B cell (primary cell): ENCODE results near the gene TNFSF12. TPM values are rescaled to one million over a fixed set of nuclear protein-coding genes. Genes with fewer than 3 reads are reported as not detected.

Source experiments
- ATAC-seq: fragments of 200-7000 bp; cut with Tn5 transposase; one replicate; pipeline ENCODE4 v1.10.0; 2021; ENCODE audit warnings: low read depth, mild to moderate bottlenecking, moderate number of reproducible peaks, moderate library complexity
- CTCF ChIA-PET: fragments of 350-600 bp; sonication (Branson Sonifier 250); formaldehyde crosslinking; loops from one replicate; lab custom pipeline; 2021; ENCODE audit warnings: antibody characterized with exemption, inconsistent platforms; lab: Charles Lee
- POLR2A ChIA-PET: fragments of 350-600 bp; sonication (Branson Sonifier 250); formaldehyde crosslinking; loops from one replicate; lab custom pipeline; 2021; ENCODE audit warnings: antibody characterized with exemption; lab: Charles Lee
- DNase-seq: peaks from one replicate; pipeline ENCODE4 v3.0.0; 2013
- H2AFZ ChIP-seq: 2 replicates; pipeline ENCODE4 v1.6.1; 2012; ENCODE audit warnings: mild to moderate bottlenecking, low read depth, low read length; ENCODE audit not compliant: insufficient read depth, poor library complexity, severe bottlenecking
- H3K27ac ChIP-seq, 2 donors: 1 replicate in 1 of 2; 2 replicates in 1 of 2; pipeline ENCODE4 v1.5.1; 2012 to 2013; ENCODE audit warnings: low read length in 2 of 2, mild to moderate bottlenecking in 2 of 2, moderate library complexity in 1 of 2
- H3K27me3 ChIP-seq, 4 experiments: fragments of 200-600 bp in 1 of 4; sonication (generic) in 1 of 4; replicated peaks in 1 of 4; 1 replicate in 2 of 4; 2 replicates in 2 of 4; pipeline versions ENCODE4 v1.6.1 to v1.7.0; 2013 to 2016; ENCODE audit warnings: low read length in 3 of 4, mild to moderate bottlenecking in 2 of 4, mixed read lengths in 1 of 4, moderate library complexity in 1 of 4; ENCODE audit not compliant: insufficient read depth in 4 of 4, control insufficient read depth in 3 of 4; ENCODE audit errors: control extremely low read depth in 1 of 4
- H3K36me3 ChIP-seq, 2 experiments: replicated peaks in 1 of 2; 1 replicate in 1 of 2; 2 replicates in 1 of 2; pipeline versions ENCODE4 v1.6.1 to v1.7.1; 2013; ENCODE audit warnings: low read length in 1 of 2; ENCODE audit not compliant: insufficient read depth in 2 of 2, control insufficient read depth in 1 of 2; ENCODE audit errors: control extremely low read depth in 1 of 2, extremely low read depth in 1 of 2
- H3K4me1 ChIP-seq, 2 donors: fragments of 200-600 bp in 1 of 2; sonication (generic) in 1 of 2; 1 replicate in 1 of 2; 2 replicates in 1 of 2; pipeline versions ENCODE4 v1.5.1 to v1.6.1; 2013 to 2017; ENCODE audit warnings: low read length in 2 of 2; ENCODE audit not compliant: control insufficient read depth in 2 of 2, insufficient read depth in 2 of 2
- H3K4me2 ChIP-seq: replicated peaks from 2 replicates; pipeline ENCODE3; 2012; ENCODE audit warnings: mild to moderate bottlenecking, low read depth, low read length; ENCODE audit not compliant: poor library complexity, severe bottlenecking
- H3K4me3 ChIP-seq, 5 experiments: fragments of 200-600 bp in 1 of 5; sonication (generic) in 1 of 5; 1 replicate in 3 of 5; 2 replicates in 2 of 5; pipeline versions ENCODE4 v1.5.1 to v1.7.0; 2011 to 2016; ENCODE audit warnings: low read length in 4 of 5, mild to moderate bottlenecking in 4 of 5, low read depth in 2 of 5, control low read depth in 1 of 5, moderate library complexity in 1 of 5; ENCODE audit not compliant: insufficient read depth in 1 of 5; ENCODE audit errors: control extremely low read depth in 1 of 5, extremely low read depth in 1 of 5
- H3K79me2 ChIP-seq: fragments of 200-600 bp; sonication (generic); one replicate; pipeline ENCODE4 v1.6.0; 2016; ENCODE audit warnings: low read length; ENCODE audit not compliant: control insufficient read depth, insufficient read depth
- H3K9ac ChIP-seq: fragments of 200-600 bp; sonication (generic); 2 replicates; pipeline ENCODE4 v1.6.1; 2017; ENCODE audit warnings: mild to moderate bottlenecking, low read length, moderate library complexity
- H3K9me3 ChIP-seq, 3 donors: one replicate each; pipeline versions ENCODE4 v1.6.1 to v1.7.1; 2013; ENCODE audit warnings: low read length in 2 of 3; ENCODE audit not compliant: control insufficient read depth in 2 of 3, insufficient read depth in 1 of 3; ENCODE audit errors: control extremely low read depth in 1 of 3
- H4K20me1 ChIP-seq: 2 replicates; pipeline ENCODE4 v1.6.0; 2012; ENCODE audit warnings: mild to moderate bottlenecking, low read length; ENCODE audit not compliant: insufficient read depth, control insufficient read depth, poor library complexity, severe bottlenecking
- H3K27ac Mint-ChIP-seq: one replicate; pipeline ENCODE4 v1.8.0; 2021; ENCODE audit warnings: mixed read lengths
- H3K27me3 Mint-ChIP-seq: one replicate; pipeline ENCODE4 v1.8.0; 2021; ENCODE audit warnings: mixed read lengths
- H3K4me1 Mint-ChIP-seq: one replicate; pipeline ENCODE4 v1.8.0; 2021; ENCODE audit warnings: mixed read lengths
- H3K4me3 Mint-ChIP-seq: one replicate; pipeline ENCODE4 v1.8.0; 2021; ENCODE audit warnings: mixed read lengths
- H3K9me3 Mint-ChIP-seq: one replicate; pipeline ENCODE4 v1.8.0; 2022; ENCODE audit warnings: mixed read lengths; ENCODE audit not compliant: insufficient read depth
- EZH2 ChIP-seq: IDR thresholded peaks from 2 replicates; pipeline ENCODE4 v1.6.1; 2012; ENCODE audit warnings: borderline replicate concordance, low read depth, mild to moderate bottlenecking, moderate library complexity, low read length; ENCODE audit not compliant: insufficient read depth, poor library complexity, severe bottlenecking
- WGBS: methylation state at CpG from one replicate; pipeline ENCODE4 v1.1.5; 2013; ENCODE audit warnings: missing lambda C conversion rate; ENCODE audit not compliant: insufficient coverage; 5-methylcytosine and 5-hydroxymethylcytosine counted together
- intact Hi-C: fragments of 100-400 bp; cut with micrococcal nuclease; formaldehyde crosslinking; loops from one replicate; pipeline ENCODE4 v1.10.0; 2022
- polyA plus RNA-seq: library from polyadenylated mRNA; depleted of rRNA; stranded (reverse); fragments of >200 nt; gene quantifications from 2 replicates; pipeline ENCODE4 v1.2.3, GENCODE V29; 2012
- total RNA-seq, 2 donors: library from RNA; stranded (reverse); fragments of 120-200 nt in 1 of 2; gene quantifications; 1 replicate in 1 of 2; 2 replicates in 1 of 2; pipeline versions ENCODE4 v1.2.3 to v1.2.4, GENCODE V29; 2013 to 2022
- TF ChIP-seq, protein P1 (sequence below): fragments of 200-600 bp; IDR thresholded peaks from one replicate; pipeline ENCODE4 v1.8.0; 2022; ENCODE audit warnings: antibody characterized with exemption, mild to moderate bottlenecking

Gene TNFSF12
- total and polyA plus RNA-seq, 2 donors (not counting 1 experiment from before 2014, with no cell fraction given), result 40.6 to 53.4 TPM

DNA sequence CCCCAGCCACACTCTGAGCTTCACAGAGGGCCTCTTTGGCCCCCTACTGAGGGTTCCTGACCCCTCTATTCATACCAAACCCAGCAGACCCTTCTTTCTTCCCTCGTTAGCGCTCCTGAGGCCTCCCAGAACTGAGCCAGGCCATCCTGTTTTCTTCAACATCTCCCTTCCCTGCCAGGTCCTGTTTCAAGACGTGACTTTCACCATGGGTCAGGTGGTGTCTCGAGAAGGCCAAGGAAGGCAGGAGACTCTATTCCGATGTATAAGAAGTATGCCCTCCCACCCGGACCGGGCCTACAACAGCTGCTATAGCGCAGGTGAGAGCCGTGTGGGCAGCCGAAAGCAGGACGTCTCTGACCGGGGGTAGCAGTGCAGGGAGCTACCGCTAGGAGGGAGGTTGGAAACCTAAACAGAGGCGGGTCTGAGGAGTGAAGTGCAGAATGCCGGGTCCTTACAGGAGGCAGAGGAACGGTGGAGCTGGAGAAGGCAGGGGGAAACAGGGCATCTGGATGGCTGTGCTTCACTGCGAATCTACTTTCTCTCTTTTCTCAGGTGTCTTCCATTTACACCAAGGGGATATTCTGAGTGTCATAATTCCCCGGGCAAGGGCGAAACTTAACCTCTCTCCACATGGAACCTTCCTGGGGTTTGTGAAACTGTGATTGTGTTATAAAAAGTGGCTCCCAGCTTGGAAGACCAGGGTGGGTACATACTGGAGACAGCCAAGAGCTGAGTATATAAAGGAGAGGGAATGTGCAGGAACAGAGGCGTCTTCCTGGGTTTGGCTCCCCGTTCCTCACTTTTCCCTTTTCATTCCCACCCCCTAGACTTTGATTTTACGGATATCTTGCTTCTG lies 11.5 kb downstream of the TNFSF12 start:
- ATAC-seq (peak; percentile 26), DNase-seq (peak; percentile 76)
- no peaks in the 10 kb centered on the region for H3K9me3 Mint-ChIP-seq
- Histone ChIP-seq H3K9ac (peak overlapping the region; percentile 8), H3K36me3 (peaks cover 2 to 26% of the 10 kb centered on the region in 2 experiments), H3K9me3 (no peaks in the 10 kb centered on the region), H2AFZ (peak overlapping the region; percentile 81), H3K27ac (peak overlapping the region; percentile 97), H3K27me3 (no peaks in the 10 kb centered on the region), H4K20me1 (peaks cover 17% of the 10 kb centered on the region), H3K4me3 (peak overlapping the region in 4 of 5 experiments; percentile 79 to 95 (median 82)), H3K79me2 (peaks cover 48% of the 10 kb centered on the region), H3K4me1 (peaks cover 41 to 61% of the 10 kb centered on the region in 2 donors), H3K4me2 (peak overlapping the region; percentile 96)
- H3K4me3 Mint-ChIP-seq, result peak overlapping the region; percentile 97
- intact Hi-C loops, result loop anchor here (1.0 to 5.0 kb wide), 11 partner anchors 8 to 323 kb away; partner anchors contain the start of genes ELP5, MPDU1, PHF23 and POLR2A
- 11% methylated on average over 10 of the region's 22 CpGs for WGBS
- H3K27me3 Mint-ChIP-seq, result no peaks in the 10 kb centered on the region
- TF ChIP-seq EZH2, result no peak
- TF ChIP-seq, protein P1, sequence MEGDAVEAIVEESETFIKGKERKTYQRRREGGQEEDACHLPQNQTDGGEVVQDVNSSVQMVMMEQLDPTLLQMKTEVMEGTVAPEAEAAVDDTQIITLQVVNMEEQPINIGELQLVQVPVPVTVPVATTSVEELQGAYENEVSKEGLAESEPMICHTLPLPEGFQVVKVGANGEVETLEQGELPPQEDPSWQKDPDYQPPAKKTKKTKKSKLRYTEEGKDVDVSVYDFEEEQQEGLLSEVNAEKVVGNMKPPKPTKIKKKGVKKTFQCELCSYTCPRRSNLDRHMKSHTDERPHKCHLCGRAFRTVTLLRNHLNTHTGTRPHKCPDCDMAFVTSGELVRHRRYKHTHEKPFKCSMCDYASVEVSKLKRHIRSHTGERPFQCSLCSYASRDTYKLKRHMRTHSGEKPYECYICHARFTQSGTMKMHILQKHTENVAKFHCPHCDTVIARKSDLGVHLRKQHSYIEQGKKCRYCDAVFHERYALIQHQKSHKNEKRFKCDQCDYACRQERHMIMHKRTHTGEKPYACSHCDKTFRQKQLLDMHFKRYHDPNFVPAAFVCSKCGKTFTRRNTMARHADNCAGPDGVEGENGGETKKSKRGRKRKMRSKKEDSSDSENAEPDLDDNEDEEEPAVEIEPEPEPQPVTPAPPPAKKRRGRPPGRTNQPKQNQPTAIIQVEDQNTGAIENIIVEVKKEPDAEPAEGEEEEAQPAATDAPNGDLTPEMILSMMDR, result no peak
- POLR2A ChIA-PET, result interaction anchor here (0.5 to 4.3 kb wide), 17 partner anchors 8 to 283 kb away, joined by 3 to 32 read pairs (median 4); partner anchors contain the start of genes MPDU1, POLR2A, TP53 and ZBTB4
- H3K27ac Mint-ChIP-seq, result peak overlapping the region; percentile 98
- H3K4me1 Mint-ChIP-seq, result peaks cover 56% of the 10 kb centered on the region
- CTCF ChIA-PET, result interaction anchor here (0.5 to 25.0 kb wide), 44 partner anchors 10 to 424 kb away, joined by 3 to 666 read pairs (median 5); partner anchors contain the start of genes ACAP1, CD68, FXR2 and MPDU1
